ENCODE results near the gene CSRNP3.

- TF ChIP-seq CTCF (IDR thresholded peaks at IDR 0.05) (no peak), ZFX (IDR thresholded peaks at IDR 0.05; ENCODE audit: borderline replicate concordance) (no peak)
Observed at GRCh38 chr2:165452327-165452726, 17.2 kb upstream of the CSRNP3 start.

All from 22Rv1 (cell line).